Measurements from ENCODE around the gene CHST3.

GRCh38 chr10:71962901-71963300 is 1.3 kb upstream of the CHST3 start:
- TF ChIP-seq CTCF (conservative IDR thresholded peaks at IDR 0.05; ENCODE audit: low read length) (no peak), EZH2phosphoT487 (IDR thresholded peaks at IDR 0.05; ENCODE audit: borderline replicate concordance) (no peak)
